ENCODE data around the gene TSPAN1.

Gene TSPAN1

DNA sequence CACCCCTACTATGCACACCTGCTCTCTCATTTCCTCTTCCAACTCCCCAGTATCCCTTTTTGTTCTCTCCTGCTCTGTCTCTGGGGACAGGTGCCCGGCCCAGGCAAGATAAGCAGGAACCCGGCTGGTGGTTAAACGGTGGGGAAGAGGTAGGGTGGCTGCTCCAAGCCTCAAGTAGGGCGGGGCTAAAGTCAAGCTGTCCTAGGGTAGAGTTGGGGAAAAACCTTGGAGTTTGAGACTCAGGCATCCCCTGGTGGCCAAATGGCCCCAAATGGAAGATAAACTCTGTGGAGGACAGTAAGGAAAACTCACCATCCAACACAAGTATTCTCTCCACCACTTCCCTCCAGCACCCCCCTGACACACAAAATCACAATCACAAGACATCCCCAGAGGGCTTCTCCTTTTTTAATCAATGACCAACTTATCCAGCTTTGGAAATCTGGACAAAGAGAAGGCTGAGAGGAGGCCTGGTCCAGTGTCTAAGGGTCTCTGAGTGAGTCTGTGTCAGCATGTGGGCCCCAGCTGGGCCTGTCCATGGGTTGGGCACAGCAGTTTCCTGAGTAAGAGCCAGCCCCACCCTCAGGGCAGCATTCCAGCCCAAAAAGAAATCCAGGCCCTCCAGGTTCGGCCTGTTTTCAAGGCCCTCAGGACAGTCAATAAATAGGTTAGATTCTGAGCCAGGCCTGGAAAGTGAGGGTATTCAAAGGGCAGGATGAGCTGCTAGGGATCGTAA, 13.6 kb downstream of the TSPAN1 start:
- DNase-seq = no peak

DNA sequence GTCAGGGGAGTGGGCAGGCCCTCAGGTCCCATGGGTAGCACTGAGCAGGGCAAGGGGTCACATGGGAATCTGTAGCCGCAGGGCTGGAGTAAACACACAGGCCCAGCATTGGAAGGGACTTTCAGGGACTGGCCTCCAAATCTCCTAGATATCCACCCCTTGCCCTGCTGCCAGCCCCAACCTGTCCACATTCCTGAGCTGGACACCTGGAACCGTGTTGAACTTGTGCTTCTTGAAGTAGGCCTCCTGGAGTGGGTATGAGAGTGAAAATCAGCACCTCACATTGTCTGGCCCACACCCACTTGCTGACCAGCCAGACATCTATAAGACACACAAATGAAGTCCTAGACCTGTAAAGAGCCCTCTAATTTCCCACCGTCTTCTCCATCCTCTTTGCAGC, 15.7 kb downstream of the TSPAN1 start:
- DNase-seq = no peak

DNA sequence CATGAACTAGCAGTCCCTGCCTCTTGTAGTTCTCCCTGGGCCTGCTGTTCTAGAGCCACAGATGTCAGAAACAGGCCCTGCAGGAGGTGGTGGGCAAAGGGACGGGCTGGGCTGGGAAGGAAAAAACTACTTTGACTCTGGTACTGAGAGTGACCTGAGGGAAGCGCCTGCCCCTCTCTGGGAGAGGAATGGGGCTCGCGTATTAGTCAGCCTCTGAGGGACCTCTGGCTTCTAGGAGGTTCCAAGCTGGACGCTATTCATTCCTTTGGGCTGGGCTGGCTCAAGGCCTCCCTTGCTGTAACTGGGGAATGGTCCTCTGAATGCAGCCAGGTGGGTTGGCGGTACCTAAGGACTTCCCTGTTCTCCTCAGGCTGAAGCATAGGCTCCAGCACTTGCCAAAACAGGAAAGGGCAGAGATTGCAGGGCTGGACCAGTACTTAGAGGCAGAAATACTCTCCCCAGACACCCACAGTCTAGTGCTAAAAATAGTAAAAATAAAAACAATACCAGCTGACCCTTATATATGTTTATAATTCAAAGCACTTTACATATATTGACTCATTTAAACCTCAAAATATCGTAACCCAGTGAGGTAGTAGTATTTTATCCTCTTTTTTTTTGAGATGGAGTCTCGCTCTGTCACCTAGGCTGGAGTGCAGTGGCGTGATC, 16.3 kb downstream of the TSPAN1 start:
- DNase-seq = no peak

DNA sequence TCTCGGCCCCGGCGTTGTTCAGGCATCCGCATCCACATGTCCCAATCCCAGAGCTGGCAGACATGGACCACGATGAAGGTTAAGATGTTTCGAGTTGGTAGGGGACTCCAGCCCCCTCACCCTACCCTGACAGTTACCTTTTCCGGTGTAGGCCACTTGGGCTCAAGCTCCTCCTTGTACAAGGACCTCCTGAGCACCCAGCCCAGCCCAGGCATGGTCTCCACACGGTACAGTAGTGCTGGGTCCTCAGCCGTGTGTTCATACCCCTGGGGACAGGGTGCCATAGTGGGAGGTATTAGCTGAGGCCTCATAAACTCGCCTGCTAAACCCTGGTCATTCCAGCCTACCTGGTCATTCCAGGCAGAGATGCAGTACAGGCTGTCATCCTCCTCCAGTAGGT, 17.3 kb downstream of the TSPAN1 start:
- no peak for DNase-seq

DNA sequence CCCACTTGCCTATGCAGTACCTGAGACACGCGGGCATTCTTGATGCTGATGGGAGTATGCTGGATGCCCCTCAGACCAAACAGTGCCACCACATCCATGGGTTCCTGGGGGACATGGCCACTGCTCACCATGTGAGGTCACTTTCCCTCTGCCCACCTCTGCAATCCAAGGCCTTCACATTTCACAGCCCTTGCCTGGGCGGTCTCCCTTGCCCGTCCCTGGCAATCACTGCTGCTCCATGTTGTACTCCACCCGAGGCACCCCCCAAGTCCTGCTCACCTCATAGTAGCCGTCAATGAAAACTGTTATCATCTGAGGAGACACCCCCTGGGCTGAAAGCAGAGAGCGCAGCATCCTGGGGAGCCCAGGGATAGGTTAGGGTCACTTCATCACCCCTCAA, 18.4 kb downstream of the TSPAN1 start:
- DNase-seq = no peak

DNA sequence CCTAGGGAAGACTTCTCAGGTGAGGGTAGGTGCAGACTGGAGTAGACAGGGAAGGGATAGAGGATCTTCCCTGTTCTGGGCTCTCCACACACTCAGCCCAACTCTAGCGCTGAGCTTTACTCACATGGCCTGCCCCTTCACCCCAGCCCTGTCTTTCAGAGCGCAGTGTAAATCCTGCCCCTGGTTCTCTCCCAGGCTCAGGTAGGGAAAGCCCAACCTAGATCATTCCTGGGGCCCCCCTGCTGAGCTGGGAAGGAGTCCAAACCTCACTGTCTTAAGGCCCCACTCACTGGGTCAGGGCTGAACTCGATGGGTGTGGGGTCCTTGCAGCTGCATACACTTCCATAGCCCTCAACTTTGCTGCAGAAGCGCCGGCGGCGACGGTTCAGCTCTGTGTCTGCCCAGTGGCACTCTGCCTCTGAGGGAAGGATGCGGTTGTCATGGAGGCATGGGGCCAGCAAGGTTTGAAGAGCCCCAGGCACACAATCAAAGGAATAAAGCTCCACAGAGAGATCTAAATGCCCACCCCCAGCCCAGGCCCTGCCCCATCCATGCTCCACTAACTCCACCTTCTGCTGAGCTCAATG, 19.2 kb downstream of the TSPAN1 start:
- DNase-seq = no peak

DNA sequence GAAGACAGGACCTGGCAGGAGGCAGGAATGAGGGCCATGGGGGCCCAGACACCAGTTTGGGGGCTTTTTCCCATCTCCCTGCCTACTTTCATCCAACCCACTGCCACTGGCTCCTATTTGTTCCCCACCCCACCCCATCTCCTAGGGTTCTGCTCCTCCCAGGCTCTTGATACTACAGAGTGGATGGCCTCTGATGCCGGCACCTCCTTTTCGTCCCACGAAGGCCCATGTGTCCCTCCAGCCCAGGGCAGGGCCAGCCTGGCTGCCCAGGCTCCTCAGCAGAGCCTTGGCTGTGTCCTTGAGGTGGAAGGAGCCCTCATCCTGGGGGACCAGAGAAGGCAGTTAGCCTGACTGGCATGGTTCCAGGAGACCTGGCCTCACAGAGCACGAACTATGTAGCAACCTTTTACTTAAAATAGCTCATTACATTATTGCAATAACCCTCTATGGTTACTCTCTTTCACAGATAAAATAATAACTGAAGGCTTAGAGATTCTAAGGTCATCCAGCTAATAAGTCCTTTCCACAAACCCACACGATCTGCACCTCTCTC, 19.8 kb downstream of the TSPAN1 start:
- no peak for DNase-seq

DNA sequence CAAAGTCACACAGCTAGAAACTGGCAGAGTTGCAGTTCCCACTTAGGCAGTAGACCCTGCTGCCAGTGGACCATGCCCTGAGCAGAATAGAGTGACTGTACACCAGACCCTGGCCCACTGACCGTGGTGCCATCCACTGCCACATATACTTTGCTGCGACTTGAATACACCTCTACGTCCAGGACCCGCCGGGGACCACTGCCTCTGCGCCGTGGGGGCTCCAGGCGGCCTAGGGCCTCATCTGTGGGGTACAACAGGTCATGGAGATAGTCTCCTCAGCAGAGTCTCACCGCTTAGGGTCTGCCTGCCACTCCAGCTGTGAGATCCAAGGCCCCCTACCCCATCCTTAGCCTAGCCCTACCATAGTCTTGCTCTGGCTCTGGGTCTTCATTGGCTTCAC, 21.7 kb downstream of the TSPAN1 start:
- no peak for DNase-seq

DNA sequence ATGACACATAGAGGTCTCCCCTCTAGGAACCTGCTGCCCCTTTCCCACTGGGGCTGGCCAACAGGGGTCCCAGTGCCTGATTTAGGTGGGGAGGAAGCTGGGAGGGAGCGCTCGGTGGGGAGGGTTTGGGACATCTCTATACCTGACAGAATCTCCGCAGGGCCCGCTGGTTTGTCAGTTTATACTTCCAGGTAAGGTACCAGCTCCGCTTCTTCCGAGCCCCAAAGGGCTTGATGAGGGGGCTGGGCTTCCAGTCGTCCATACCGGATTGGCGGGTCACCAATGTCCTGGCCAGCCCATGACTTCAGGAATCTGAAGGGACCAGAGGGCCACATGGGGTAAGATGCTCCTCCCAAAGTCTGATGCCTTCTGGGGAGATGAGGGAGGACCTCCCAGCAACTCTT, 22.7 kb downstream of the TSPAN1 start:
- DNase-seq = no peak

DNA sequence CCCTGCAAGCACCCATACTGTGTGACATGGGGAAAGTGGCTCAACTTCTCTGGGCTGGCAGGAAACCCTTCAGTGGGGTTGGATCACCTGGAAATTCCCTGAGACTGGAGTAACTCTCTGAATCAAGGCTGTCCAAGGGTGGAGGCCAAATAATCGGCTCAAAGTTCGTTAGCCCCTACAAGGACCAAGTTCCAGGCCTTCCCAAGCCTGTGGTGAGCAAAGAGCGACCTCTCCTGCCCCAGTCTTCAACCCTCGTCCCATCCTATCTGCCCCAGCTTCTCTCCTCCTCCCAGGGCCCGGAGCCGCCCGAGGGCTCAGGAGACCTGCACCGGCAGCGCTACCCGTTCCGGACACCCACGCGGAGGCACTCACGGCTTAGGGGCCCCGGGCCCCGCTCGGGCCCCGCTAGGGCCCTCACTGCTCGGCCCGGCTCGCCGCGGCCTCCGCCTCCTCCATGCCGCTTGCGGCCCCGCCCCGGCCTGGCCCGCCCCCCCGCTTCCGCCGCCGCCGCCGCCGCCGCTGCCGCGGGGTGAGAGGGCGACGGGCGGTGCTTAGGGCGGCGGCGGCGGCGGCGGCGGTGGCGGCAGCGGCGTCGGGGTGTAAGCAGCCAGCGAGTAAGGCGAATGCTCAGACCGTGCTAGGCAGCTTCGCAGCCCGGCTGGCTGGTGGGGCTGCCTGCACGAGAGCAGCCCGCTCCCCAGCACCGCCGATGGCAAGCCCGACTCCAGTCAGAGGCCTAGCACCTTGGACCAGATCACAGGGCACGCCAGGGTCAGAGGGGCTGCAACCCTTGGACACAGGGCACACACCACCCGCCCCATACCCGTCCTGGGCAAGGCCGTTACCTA, 23.3 kb downstream of the TSPAN1 start, which contains the start of gene POMGNT1:
Gene POMGNT1, minus strand, starts transcription at position 471 of the 848 bp plus-strand sequence. CDS start 613 bp downstream, outside the sequence.
- peak; percentile 62 to 63 for DNase-seq

DNA sequence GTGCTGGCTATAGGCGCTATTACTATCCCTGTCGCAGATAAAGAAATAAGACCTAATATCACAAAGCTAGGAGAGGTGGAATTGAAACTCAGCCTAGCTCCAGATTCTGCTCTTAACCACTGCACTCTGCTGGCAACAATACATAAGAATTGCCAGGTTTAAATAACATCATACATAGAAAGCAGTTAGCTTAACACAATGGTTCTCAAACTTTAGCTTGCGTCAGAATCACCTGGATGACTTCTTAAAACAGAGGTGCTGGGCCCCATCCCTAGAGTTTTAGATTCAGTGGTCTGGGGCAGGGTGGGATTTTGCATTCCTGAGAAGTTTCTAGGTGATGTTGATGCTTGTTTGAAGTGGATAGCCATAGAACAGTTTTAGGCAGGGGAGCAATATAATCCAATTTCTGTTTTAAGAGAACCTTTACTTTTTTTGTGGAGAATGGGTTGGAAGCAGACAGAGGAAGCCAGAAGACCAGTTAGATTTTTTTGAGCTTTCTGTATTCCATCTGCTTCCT, 24.4 kb downstream of the TSPAN1 start:
- DNase-seq = no peak

DNA sequence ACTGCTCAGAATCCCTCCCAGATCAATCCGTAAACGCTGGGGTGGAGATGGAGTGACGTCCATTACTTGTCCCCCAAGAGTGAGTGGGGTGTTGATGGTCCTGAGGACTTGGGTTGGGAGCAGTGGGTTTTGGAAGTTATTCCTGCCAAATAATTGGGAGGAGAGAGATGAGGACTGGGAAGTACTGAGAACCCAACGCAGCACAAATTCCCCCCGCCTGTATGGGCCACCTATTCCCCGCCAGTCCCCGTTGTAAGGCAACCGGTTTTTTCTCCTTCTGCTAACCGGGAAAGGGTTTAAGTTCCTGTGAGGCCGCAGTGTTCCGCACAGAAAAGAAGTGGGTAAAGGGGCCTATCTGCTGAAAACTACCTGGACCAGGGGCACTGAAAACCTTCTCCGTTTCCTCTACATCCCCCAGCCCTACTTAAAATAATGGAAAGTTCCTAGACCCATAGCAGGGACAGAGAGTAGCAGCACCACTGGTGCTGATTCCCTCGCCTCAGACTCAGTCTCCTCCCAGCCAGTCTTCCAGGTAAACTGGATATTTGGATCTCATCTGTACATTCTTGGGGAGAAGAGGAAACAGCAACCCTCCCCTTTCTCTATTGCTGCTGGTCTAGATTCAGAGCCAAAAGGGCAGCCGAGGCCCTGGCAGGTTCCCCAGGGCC, 29.0 kb downstream of the TSPAN1 start:
- no peak for DNase-seq

DNA sequence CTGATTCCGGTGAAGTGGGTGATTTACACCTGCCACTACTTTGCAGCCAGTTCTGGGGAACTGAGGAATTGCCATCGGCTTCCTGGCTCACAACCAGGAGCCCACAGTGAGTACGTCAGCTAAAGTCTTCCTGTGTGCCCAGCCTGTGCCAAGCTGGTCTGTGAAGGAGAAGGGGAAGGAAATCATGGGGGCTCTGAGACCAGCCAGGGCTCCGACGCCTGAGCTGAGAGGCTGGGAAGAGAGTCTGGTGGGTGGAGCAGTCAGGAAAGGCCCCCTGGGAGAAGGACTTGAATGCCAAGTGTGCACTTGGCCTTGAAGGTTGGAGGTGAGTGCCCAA, 29.5 kb downstream of the TSPAN1 start:
- DNase-seq = no peak

DNA sequence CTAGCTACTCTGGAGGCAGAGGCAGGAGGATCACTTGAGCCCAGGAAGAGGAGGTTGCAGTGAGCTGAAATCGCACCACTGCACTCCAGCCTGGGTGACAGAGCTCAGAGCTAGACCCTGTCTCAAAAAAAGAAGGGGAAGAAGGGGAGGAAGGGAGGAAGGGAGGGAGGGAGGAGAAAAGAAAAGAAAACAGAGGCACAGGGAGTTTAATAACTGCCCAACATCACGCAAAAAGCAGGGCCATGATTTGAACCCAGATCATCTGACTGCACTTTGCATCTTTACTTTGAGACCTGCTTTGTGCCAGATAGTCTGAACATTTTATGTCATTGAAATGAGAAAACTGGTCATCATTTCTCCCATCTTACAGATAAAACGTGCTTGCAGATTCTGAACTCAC, 30.3 kb downstream of the TSPAN1 start:
- DNase-seq = no peak

DNA sequence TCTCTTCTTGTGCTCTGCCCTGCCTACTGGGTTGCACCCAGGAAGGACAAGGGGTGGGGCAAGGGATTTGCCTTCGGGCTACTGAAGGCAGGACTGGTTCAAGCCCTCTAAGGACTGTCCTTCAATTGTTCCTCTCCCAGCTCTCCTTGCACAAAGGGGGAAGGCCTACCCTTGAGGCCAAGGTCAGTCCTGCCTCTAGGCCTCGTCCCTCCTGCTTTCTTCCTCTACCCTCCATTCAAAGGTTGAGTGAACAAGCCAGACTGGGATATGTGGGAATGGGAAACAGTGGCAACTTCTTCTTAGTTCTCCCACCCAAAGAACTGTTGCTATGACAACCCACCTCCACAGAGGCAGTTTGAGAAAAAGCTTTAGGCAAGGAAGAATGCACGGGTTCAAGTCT, 30.9 kb downstream of the TSPAN1 start:
- DNase-seq = no peak

DNA sequence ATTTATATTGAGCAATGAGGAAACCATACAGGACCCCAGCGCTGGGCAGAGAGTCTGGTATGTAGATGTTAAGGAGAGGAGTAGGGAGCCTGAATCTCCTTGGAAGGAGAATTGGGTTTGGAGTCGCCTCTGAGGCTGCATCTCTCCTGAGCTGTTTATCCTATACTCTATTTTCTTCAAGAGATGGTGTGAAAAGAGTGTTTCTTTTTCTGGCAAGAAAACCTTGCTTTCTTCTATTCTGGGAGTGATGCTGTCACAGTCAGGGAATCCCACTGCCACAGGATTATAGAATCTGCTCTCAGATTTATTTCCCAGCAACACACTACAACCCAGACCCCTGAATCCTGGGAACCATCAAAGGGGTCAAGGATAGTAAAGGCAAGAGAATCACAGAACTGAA, 31.5 kb downstream of the TSPAN1 start:
- DNase-seq = no peak

DNA sequence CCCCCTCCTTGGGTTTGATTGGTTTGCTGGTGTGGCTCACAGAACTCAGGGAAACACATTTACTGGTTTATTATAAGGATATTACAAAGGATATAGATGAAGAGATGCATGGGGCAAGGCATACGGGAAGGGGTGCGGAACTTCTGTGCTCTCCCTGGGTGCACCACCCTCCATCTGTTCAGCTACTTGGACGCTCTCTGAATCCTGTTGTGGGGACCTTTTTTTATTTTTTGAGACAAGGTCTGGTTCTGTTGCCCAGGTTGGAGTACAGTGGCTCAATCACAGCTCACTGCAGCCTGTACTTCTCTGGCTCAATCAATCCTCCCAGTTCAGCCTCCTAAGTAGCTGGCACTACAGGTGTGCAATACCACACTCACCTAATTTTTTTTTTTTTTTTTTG, 35.7 kb downstream of the TSPAN1 start:
- DNase-seq = no peak

DNA sequence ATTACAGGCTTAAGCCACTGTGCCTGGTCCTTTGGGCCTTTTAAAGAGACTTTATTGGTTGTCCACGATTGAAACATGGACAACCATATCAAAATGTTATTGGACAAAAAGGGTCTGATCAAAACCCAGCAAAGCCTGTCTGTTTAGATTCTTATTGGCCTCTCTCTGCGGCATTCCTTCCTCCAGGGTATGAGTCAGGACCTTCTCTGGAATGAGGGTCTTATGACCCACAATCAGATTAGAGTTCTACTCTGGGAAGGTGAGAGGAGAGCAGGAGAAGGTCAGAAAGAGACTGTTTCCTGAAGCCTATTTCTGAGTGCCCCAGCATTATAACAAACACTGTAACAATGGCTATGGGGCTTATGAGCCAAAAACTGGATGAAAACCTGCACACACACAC, 36.2 kb downstream of the TSPAN1 start:
- no peak for DNase-seq

DNA sequence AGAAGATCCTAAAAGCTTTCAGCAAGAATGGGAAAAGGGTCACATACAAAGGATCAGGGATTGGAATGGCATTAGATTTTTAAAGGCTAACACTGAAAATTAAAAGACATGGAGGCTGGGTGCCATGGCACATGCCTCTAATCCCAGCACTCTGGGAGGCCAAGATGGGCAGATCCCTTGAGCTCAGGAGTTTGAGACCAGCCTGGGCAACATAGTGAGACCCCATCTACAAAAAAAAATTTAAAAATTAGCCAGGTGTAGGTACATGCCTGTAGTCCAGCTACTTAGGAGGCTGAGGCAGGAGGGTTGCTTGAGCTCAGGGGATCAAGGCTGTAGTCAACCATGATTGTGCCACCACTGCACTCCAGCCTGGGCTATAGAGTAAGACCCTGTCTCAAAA, 40.6 kb downstream of the TSPAN1 start:
- no peak for DNase-seq

DNA sequence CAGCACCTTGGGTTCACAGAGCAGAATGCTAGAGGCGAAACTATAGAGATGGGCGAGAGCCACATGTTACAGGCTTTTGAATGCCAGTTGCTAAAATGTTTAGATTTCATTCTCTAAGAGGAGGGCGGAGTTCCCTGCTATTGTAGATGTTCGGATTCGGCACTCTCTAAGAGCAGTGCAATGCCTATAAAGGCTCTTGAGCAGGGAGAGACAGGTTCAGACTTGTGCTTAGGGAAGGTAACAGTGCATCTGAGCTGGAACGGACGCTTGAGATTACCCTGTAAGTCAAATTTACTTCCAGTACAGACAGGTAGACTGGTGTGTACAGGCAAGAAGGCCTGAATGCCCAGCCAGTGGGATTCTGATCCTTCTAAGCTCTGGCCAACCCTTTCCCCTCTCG, 43.6 kb downstream of the TSPAN1 start:
- DNase-seq = no peak

DNA sequence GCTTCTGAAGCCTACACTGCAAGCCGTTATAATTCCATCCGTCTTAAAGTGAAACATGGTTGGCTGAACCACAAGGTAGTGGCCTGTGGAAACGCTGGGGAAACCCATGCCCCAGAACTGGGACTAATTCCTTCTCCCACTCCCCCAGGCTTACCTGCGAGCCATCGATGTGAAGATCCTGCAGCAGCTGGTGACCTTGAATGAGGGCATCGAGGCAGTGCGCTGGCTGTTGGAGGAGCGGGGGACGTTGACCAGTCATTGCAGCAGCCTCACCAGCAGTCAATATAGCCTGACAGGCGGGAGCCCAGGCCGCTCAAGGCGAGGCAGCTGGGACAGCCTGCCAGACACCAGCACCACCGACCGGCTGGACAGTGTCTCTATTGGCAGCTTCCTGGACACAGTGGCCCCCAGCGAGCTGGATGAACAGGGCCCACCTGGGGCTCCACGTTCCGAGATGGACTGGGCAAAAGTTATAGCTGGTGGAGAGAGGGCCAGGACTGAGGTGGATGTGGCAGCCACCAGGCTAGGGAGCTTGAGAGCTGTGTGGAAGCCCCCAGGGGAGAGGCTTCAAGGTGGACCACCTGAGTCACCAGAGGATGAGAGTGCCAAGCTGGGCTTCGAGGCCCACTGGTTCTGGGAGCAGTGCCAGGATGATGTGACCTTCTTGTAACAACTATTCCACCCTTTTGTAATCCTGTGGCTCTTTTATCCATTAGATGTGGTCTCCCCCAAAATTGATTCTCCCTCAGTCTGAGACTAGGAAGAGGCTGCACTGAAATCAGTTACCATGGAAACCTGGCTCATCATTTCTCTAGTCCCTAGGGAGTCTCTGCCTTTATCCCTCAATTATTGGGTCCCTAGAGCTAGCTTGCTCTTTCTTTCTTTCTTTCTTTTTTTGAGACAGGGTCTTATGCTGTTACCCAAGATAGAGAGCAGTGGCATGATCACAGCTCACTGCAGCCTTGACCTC, 44.9 kb downstream of the TSPAN1 start:
- DNase-seq = no peak
